Activated naive CD4-positive, alpha-beta T cell treated with Interleukin-2 at 50 U/mL for 16 hours (primary cell): ENCODE results near the gene EIF1AD.
A peak's percentile ranks its signal among the peaks of the same experiment; 100 is the strongest.

Experiments used
- DNase-seq: peaks from one replicate; pipeline ENCODE4 v3.0.0-alpha.2; 2020

EIF1AD gene

GRCh38 chr11:66002648-66003225 is 780 bp upstream of the EIF1AD start:
- DNase-seq: no peak

GRCh38 chr11:65997286-65997685 is 4.7 kb downstream of the EIF1AD start:
- DNase-seq: no peak

GRCh38 chr11:65992056-65992455 is 9.9 kb downstream of the EIF1AD start:
- no peak for DNase-seq

- DNase-seq: peak; percentile 89
These were observed 13.0 kb downstream of the EIF1AD start for GRCh38 chr11:65988791-65989592.

- no peak for DNase-seq
These were observed 14.6 kb downstream of the EIF1AD start for GRCh38 chr11:65987336-65987735.

GRCh38 chr11:65983589-65983987 is 18.4 kb downstream of the EIF1AD start:
- DNase-seq: no peak

- DNase-seq: no peak
These were observed 19.0 kb downstream of the EIF1AD start for GRCh38 chr11:65982824-65983588.

GRCh38 chr11:65981972-65982823 is 19.8 kb downstream of the EIF1AD start:
- DNase-seq: no peak

GRCh38 chr11:65981101-65981740 is 20.7 kb downstream of the EIF1AD start:
- DNase-seq: no peak

GRCh38 chr11:65979261-65979759 is 22.6 kb downstream of the EIF1AD start:
- DNase-seq: no peak

GRCh38 chr11:65978391-65979238 is 23.3 kb downstream of the EIF1AD start:
- DNase-seq: no peak

- DNase-seq: no peak
These were observed 24.2 kb downstream of the EIF1AD start for GRCh38 chr11:65977621-65978390.

GRCh38 chr11:65976216-65977176 is 25.5 kb downstream of the EIF1AD start:
- DNase-seq: no peak

GRCh38 chr11:65975771-65976170 is 26.2 kb downstream of the EIF1AD start:
- DNase-seq: no peak

- DNase-seq: no peak
These were observed 28.4 kb downstream of the EIF1AD start for GRCh38 chr11:65973439-65974110.

- DNase-seq: no peak
These were observed 29.8 kb downstream of the EIF1AD start for GRCh38 chr11:65972116-65972515.

GRCh38 chr11:65968600-65969482 is 33.1 kb downstream of the EIF1AD start:
- DNase-seq: no peak
